ENCODE measurements around the gene SLIT3.

The SLIT3 gene

GRCh38 chr5:169020102-169020501 is 280.8 kb downstream of the SLIT3 start:
- DNase-seq = no peak

GRCh38 chr5:169018925-169019324 is 282.0 kb downstream of the SLIT3 start:
- no peak for DNase-seq

- no peak for DNase-seq
Measured at GRCh38 chr5:169015991-169016390, 284.9 kb downstream of the SLIT3 start.

- DNase-seq = no peak
Measured at GRCh38 chr5:169013846-169014245, 287.1 kb downstream of the SLIT3 start.

GRCh38 chr5:169013208-169013728 is 287.7 kb downstream of the SLIT3 start:
- DNase-seq = no peak

- no peak for DNase-seq
Measured at GRCh38 chr5:169012450-169012849, 288.5 kb downstream of the SLIT3 start.

- DNase-seq = no peak
Measured at GRCh38 chr5:169011451-169011850, 289.5 kb downstream of the SLIT3 start.

GRCh38 chr5:169011009-169011408 is 289.9 kb downstream of the SLIT3 start:
- no peak for DNase-seq

GRCh38 chr5:169009123-169009522 is 291.8 kb downstream of the SLIT3 start:
- no peak for DNase-seq

- DNase-seq = no peak
Measured at GRCh38 chr5:169006842-169007790, 293.8 kb downstream of the SLIT3 start.

GRCh38 chr5:169004551-169004950 is 296.4 kb downstream of the SLIT3 start:
- DNase-seq = no peak

GRCh38 chr5:169003721-169004541 is 297.0 kb downstream of the SLIT3 start:
- DNase-seq = no peak

- DNase-seq = no peak
Measured at GRCh38 chr5:169002953-169003555, 297.9 kb downstream of the SLIT3 start.

GRCh38 chr5:169001394-169001793 is 299.5 kb downstream of the SLIT3 start:
- no peak for DNase-seq

GRCh38 chr5:168995024-168995423 is 305.9 kb downstream of the SLIT3 start:
- no peak for DNase-seq

- no peak for DNase-seq
Measured at GRCh38 chr5:168992687-168993086, 308.3 kb downstream of the SLIT3 start.

- DNase-seq = no peak
Measured at GRCh38 chr5:168992016-168992415, 308.9 kb downstream of the SLIT3 start.

GRCh38 chr5:168991311-168991710 is 309.6 kb downstream of the SLIT3 start:
- DNase-seq = no peak

- DNase-seq = no peak
Measured at GRCh38 chr5:168990679-168991078, 310.3 kb downstream of the SLIT3 start.

GRCh38 chr5:168989731-168990505 is 311.0 kb downstream of the SLIT3 start:
- no peak for DNase-seq

GRCh38 chr5:168988699-168989098 is 312.2 kb downstream of the SLIT3 start:
- no peak for DNase-seq

Data from Kasumi-1 (cell line).